ENCODE data around the gene PAPOLA. TPM values are rescaled to one million over a fixed set of nuclear protein-coding genes. Genes with fewer than 3 reads are reported as not detected.

PAPOLA gene
- total and polyA plus RNA-seq, 9 of the 15 experiments (the other 6 are each of a cell fraction or from before 2014, with no cell fraction given): 51.1 to 199 (median 95.8) TPM

GRCh38 chr14:96516351-96516750 is 14.2 kb downstream of the PAPOLA start:
- CTCF ChIA-PET (ENCODE audit: low intra/inter-chr PET ratio): no interaction called here
- in situ Hi-C loops (cut with MboI): no loop called here

GRCh38 chr14:96519970-96520369 is 17.8 kb downstream of the PAPOLA start:
- ChIA-PET CTCF (ENCODE audit: low intra/inter-chr PET ratio) (no interaction called here), POLR2A (no interaction called here)
- in situ Hi-C loops (cut with MboI) (no loop called here), intact Hi-C loops (cut with micrococcal nuclease) (no loop called here)
- no peak overlapping the region for H3K4me3 ChIP-seq
- no peak for DNase-seq (ENCODE audit: extremely low read depth in 1 of 4, low spot score in 3 of 4)
- 92% methylated on average over 3 of the region's 4 CpGs for WGBS (ENCODE audit: insufficient coverage, low coverage, missing lambda C conversion rate)
- H3K9me1 ChIP-seq (ENCODE audit: control insufficient read depth, insufficient read depth, low read length): no peaks in the 10 kb centered on the region
- H3K9me3 ChIP-seq (replicated peaks; ENCODE audit: control insufficient read depth, insufficient read depth, low read depth, low read length): no peaks in the 10 kb centered on the region
- H3K4me1 ChIP-seq (replicated peaks in 1 of 2; ENCODE audit: control insufficient read depth in 2 of 2, insufficient read depth in 2 of 2, low read length in 2 of 2): no peaks in the 10 kb centered on the region; a peak in 1 of 5 replicates
- peaks cover 39% of the 10 kb centered on the region; the same call in 2 of the 3 replicates for H3K36me3 ChIP-seq (ENCODE audit: control insufficient read depth, insufficient read depth, low read length)
- no peak for ATAC-seq
- peaks cover 12% of the 10 kb centered on the region; the same call in 1 of the 2 replicates for H4K20me1 ChIP-seq (replicated peaks; ENCODE audit: control insufficient read depth, insufficient read depth, low read length)
- no TSS peak for BruUV-seq (replicated peaks)
- FAIRE-seq: no peak
- H2AFZ ChIP-seq (ENCODE audit: low read depth, low read length): no peak overlapping the region
- no peaks in the 10 kb centered on the region for H3K27me3 ChIP-seq (ENCODE audit: control insufficient read depth in 2 of 2, insufficient read depth in 2 of 2, low read length in 2 of 2)
- H3K27ac ChIP-seq (ENCODE audit: extremely low read depth, low read depth, low read length): no peak overlapping the region
- peaks cover 84% of the 10 kb centered on the region for H3K79me2 ChIP-seq (ENCODE audit: control insufficient read depth, insufficient read depth, low read length)
- H3K9ac ChIP-seq (ENCODE audit: insufficient read depth in 1 of 2, low read depth in 2 of 2, low read length in 2 of 2): no peak overlapping the region
- H3K4me2 ChIP-seq (ENCODE audit: insufficient read depth, low read length): no peak overlapping the region
- no peak for TF ChIP-seq FOXP4 (CRISPR knock-in tag; IDR thresholded peaks at IDR 0.05; ENCODE audit: borderline replicate concordance)
- TF ChIP-seq ZNF24 (IDR thresholded peaks at IDR 0.05): no peak
- TF ChIP-seq NCOA6 (IDR thresholded peaks at IDR 0.05): no peak
- TF ChIP-seq FOSL1 (tag; conservative IDR thresholded peaks at IDR 0.05): no peak
- no peak for TF ChIP-seq CLOCK (CRISPR knock-in tag; IDR thresholded peaks at IDR 0.05; ENCODE audit: borderline replicate concordance)
- no peak for TF ChIP-seq ZNF274 (IDR thresholded peaks at IDR 0.05; ENCODE audit: borderline replicate concordance, low read depth, low read length)
- no peak for TF ChIP-seq SMAD1 (IDR thresholded peaks at IDR 0.05; ENCODE audit: low read depth, low read length, partially characterized antibody)
- TF ChIP-seq BRF2 (IDR thresholded peaks at IDR 0.05; ENCODE audit: borderline replicate concordance, insufficient read depth, insufficient read length): no peak
- TF ChIP-seq PHTF2 (CRISPR knock-in tag; IDR thresholded peaks at IDR 0.05): no peak

More at GRCh38 chr14:96516351-96516750, 14.2 kb downstream of the PAPOLA start:
- Histone ChIP-seq H3K9me1 (ENCODE audit: control insufficient read depth, insufficient read depth, low read length) (no peaks in the 10 kb centered on the region), H3K27ac (ENCODE audit: extremely low read depth, low read depth, low read length) (no peak overlapping the region), H3K9ac (ENCODE audit: insufficient read depth in 1 of 2, low read depth in 2 of 2, low read length in 2 of 2) (no peak overlapping the region), H3K36me3 (ENCODE audit: control insufficient read depth, insufficient read depth, low read length) (peaks cover 6% of the 10 kb centered on the region; the same call in 1 of the 3 replicates), H3K79me2 (ENCODE audit: control insufficient read depth, insufficient read depth, low read length) (peaks cover 96% of the 10 kb centered on the region), H3K4me2 (ENCODE audit: insufficient read depth, low read length) (no peak overlapping the region), H3K9me3 (replicated peaks; ENCODE audit: control insufficient read depth, insufficient read depth, low read depth, low read length) (no peaks in the 10 kb centered on the region), H3K4me1 (replicated peaks in 1 of 2; ENCODE audit: control insufficient read depth in 2 of 2, insufficient read depth in 2 of 2, low read length in 2 of 2) (peaks cover 0 to 4% of the 10 kb centered on the region in 2 experiments; a peak in 1 of 5 replicates), H3K27me3 (ENCODE audit: control insufficient read depth in 2 of 2, insufficient read depth in 2 of 2, low read length in 2 of 2) (no peaks in the 10 kb centered on the region), H2AFZ (ENCODE audit: low read depth, low read length) (no peak overlapping the region), H3K4me3 (no peak overlapping the region), H4K20me1 (replicated peaks; ENCODE audit: control insufficient read depth, insufficient read depth, low read length) (peaks cover 39% of the 10 kb centered on the region)
- BruUV-seq (replicated peaks): no TSS peak
- no peak for FAIRE-seq
- TF ChIP-seq DMBX1 (CRISPR knock-in tag; IDR thresholded peaks at IDR 0.05; ENCODE audit: borderline replicate concordance): no peak
- TF ChIP-seq MECOM (CRISPR knock-in tag; IDR thresholded peaks at IDR 0.05): no peak
- TF ChIP-seq FOXJ2 (tag; IDR thresholded peaks at IDR 0.05): no peak
- no peak for ATAC-seq
- intact Hi-C loops (cut with micrococcal nuclease): no loop called here
- WGBS (ENCODE audit: insufficient coverage, low coverage, missing lambda C conversion rate): 60% methylated on average over 1 of the region's 1 CpG
- POLR2A ChIA-PET: no interaction called here
- no peak for DNase-seq (ENCODE audit: extremely low read depth in 1 of 4, low spot score in 3 of 4)

Measured in K562 (cell line).